Astrocyte of the spinal cord (primary cell): ENCODE results near the gene ITFG2.

ENCODE experiments used
- DNase-seq: peaks from one replicate; pipeline ENCODE4 v3.0.0; 2011; ENCODE audit warnings: low read depth, low spot score
- H3K4me3 ChIP-seq: 2 replicates; pipeline ENCODE4 v1.5.1; 2011; ENCODE audit warnings: low read depth, mild to moderate bottlenecking, low read length, moderate library complexity
- CTCF ChIP-seq: IDR thresholded peaks from 2 replicates; pipeline ENCODE4 v1.5.1; 2012; ENCODE audit warnings: low read depth, mild to moderate bottlenecking, low read length, inconsistent platforms
- in situ Hi-C: cut with HindIII; loops from 2 replicates; pipeline ENCODE4 v1.10.0; 2017; ENCODE audit warnings: low sequenced_read_pairs

Gene ITFG2

GRCh38 chr12:2819810-2820209, 7.3 kb downstream of the ITFG2 start:
- in situ Hi-C loops, result no loop called here
- TF ChIP-seq CTCF, result no peak
- no peak overlapping the region for H3K4me3 ChIP-seq
- DNase-seq, result no peak

- H3K4me3 ChIP-seq, result no peak overlapping the region
- no peak for TF ChIP-seq CTCF
- DNase-seq, result no peak
- in situ Hi-C loops, result no loop called here
These were observed 8.0 kb downstream of the ITFG2 start for GRCh38 chr12:2820432-2820831.

GRCh38 chr12:2823483-2823882, 11.0 kb downstream of the ITFG2 start:
- no peak for TF ChIP-seq CTCF
- in situ Hi-C loops, result no loop called here
- no peak overlapping the region for H3K4me3 ChIP-seq
- no peak for DNase-seq

- H3K4me3 ChIP-seq, result no peak overlapping the region
- in situ Hi-C loops, result no loop called here
- DNase-seq, result no peak
- TF ChIP-seq CTCF, result no peak
These were observed 12.1 kb downstream of the ITFG2 start for GRCh38 chr12:2824541-2824940.

- H3K4me3 ChIP-seq, result no peak overlapping the region
- TF ChIP-seq CTCF, result no peak
- no peak for DNase-seq
- in situ Hi-C loops, result no loop called here
These were observed 12.7 kb downstream of the ITFG2 start for GRCh38 chr12:2825132-2825531.

- no peak for TF ChIP-seq CTCF
- in situ Hi-C loops, result no loop called here
- no peak overlapping the region for H3K4me3 ChIP-seq
- no peak for DNase-seq
These were observed 13.6 kb downstream of the ITFG2 start for GRCh38 chr12:2826036-2826435.

GRCh38 chr12:2826721-2827515, 14.4 kb downstream of the ITFG2 start:
- in situ Hi-C loops, result no loop called here
- no peak for TF ChIP-seq CTCF
- no peak overlapping the region for H3K4me3 ChIP-seq
- DNase-seq, result peak; percentile 43
